Mesangial cell (primary cell): ENCODE results near the gene KRTAP6-1. TPM values are rescaled to one million over a fixed set of nuclear protein-coding genes. Genes with fewer than 3 reads are reported as not detected.

Experiments
- total RNA-seq: library from RNA; depleted of rRNA; stranded (reverse); fragments of >200 nt; gene quantifications from 2 replicates; pipeline ENCODE4 v1.2.3, GENCODE V29; 2015

The KRTAP6-1 gene, protein sequence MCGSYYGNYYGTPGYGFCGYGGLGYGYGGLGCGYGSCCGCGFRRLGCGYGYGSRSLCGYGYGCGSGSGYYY
- not detected in 2 replicates for total RNA-seq

DNA sequence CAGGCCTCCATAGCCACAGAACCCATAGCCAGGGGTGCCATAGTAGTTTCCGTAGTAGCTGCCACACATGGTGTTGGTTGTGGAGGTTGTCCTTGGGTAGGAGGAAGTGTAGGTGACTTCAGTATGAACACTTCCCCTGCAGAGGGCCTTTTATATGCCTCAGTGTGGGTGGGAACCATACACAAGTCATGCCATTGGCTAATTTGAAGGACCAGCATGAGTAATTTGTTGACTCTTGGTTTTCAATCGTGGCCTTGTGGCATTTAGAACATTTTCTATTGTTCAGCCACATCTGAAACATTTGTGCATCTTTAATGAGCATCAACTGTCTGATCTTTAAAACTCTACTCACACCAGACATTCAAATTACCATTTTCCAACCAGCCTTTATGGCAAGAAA, at the start of gene KRTAP6-1:
KRTAP6-1 (minus strand) TSS at position 95 of the 400 bp plus-strand sequence; CDS start at position 69, 26 bp downstream.

DNA sequence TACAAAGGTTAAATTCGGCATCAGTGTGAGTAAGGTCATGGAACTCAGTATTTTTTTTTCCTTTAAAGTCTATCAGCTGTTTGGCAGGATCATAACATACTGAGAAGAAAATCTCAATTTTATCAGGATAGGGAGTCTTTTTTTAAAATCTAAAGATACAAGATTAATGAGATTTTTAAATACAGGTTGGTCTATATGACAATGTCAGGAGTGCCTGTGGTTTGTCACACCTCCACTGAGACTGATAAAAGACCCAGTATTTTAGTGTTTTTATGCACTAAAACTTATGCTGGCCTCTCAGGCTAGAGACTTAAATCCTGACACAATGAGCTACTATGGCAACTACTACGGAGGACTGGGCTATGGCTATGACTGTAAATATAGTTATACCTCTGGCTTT, 28.8 kb upstream of the KRTAP6-1 start, which contains the start of gene KRTAP20-3:
KRTAP20-3 (plus strand) TSS at position 301 of the 400 bp plus-strand sequence.

GRCh38 chr21:30634906-30635305, 21.2 kb upstream of the KRTAP6-1 start, which contains the start of gene KRTAP20-2:
KRTAP20-2 (plus strand) TSS chr21:30635206; CDS start chr21:30635264, 58 bp downstream.

GRCh38 chr21:30620522-30620921, 6.8 kb upstream of the KRTAP6-1 start, which contains the start of gene KRTAP20-4:
KRTAP20-4 (plus strand) TSS chr21:30620627.

DNA sequence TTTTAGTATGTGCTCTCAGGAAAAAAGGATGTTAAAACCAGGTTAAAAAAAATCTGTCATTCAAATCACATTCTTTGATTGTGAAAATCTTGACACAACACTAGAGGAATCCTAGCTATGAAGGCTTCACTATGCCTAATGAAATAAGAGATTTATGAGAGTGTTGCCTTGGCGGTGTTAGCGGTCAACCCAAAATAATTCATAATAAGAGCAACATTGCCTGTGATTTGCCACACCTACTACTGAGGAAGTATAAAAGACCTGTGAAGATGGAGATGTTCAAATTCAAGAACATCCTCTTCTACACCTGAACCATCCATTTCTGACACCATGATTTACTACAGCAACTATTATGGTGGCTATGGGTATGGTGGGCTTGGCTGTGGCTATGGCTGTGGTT, 2.4 kb upstream of the KRTAP6-1 start, which contains the start of gene KRTAP20-1:
KRTAP20-1 (plus strand) TSS at position 301 of the 400 bp plus-strand sequence; CDS start at position 331, 30 bp downstream.

DNA sequence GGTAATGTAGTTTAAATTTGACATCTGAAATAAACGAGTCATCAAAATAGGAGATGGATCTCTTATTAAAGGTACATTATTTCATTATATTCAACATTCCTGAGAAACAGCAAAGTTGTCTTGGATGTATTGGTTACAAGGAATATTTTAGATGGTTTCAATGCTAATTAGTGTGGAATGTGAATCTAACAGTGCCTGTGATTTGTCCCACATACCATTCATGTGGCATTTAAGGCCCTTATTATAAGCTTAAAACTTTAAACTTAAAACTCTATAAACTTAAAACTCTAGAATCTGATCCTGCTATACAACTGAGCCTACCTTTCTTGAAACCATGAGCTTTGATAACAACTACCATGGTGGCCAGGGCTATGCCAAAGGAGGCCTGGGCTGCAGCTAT, 12.9 kb downstream of the KRTAP6-1 start, which contains the start of gene KRTAP22-1:
KRTAP22-1 (plus strand) TSS at position 301 of the 400 bp plus-strand sequence.

DNA sequence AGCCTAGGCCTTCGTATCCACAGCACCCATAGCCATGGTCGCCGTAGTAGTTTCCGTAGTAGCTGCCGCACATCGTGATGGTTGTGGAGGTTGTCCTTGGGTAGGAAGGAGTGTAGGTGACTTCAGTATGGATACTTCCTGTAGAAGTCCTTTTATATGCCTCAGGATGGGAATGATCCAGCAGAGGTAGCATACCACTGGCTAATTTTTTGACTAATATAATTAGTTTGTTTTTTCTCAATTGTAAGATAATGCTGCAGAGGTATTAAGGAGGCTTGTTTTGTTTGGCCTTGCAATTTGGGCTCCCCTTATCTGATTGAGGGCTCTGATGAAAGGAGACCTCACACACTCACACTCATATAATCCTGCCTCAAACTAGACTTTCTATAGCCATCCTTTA, 14.9 kb downstream of the KRTAP6-1 start, which contains the start of gene KRTAP6-2:
KRTAP6-2 (minus strand) TSS at position 101 of the 400 bp plus-strand sequence; CDS start at position 73, 28 bp downstream.

DNA sequence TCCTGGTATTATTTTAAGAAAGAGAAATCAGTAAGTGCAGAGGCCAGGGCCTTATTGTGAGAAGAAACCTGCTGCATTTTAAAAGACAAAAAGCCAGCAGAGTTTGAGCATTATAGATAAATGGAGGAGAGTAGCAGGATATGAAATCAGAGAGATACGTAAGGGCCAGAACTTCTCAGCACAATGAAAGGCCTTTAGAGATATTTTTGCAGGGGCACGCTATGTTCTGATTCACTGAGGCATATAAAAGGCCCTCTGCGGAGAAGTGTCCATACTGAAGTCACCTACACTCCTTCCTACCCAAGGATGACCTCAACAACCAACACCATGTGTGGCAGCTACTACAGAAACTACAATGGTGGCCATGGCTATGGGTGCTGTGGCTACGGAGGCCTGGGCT, 21.6 kb downstream of the KRTAP6-1 start, which contains the start of gene KRTAP6-3:
KRTAP6-3 (plus strand) TSS at position 301 of the 400 bp plus-strand sequence; CDS start at position 307, 6 bp downstream.

DNA sequence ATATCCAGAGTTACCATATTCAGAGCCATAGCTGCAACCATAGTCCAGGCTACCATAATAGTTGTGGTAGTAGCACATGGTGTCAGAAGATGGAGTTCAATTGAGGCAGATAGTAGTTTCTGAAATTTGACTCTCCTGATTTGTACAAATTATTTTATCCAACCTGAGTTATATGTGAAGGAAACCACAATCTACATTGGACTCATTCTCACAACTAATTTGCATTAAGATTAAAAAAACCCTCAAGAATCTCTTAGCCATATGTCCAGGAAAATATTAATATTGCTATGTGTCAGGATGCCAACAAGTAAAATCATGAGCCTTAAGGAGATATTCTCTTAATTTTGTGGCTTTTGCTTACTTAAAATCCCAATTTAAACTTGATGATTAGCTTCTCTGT, 23.4 kb downstream of the KRTAP6-1 start, which contains the start of gene KRTAP22-2:
KRTAP22-2 (minus strand) TSS at position 101 of the 400 bp plus-strand sequence.

Other genes starting within 250 kb of the KRTAP6-1 start
- gene KRTAP13-2, start 241.7 kb downstream of the KRTAP6-1 start, total RNA-seq = not detected in 2 replicates
- not detected in 2 replicates for gene KRTAP13-1, start 217.9 kb downstream of the KRTAP6-1 start, total RNA-seq
- gene KRTAP13-3, start 188.0 kb downstream of the KRTAP6-1 start, total RNA-seq = not detected in 2 replicates
- not detected in 2 replicates for gene KRTAP13-4, start 183.7 kb downstream of the KRTAP6-1 start, total RNA-seq
- gene KRTAP15-1, start 173.7 kb downstream of the KRTAP6-1 start, total RNA-seq = not detected in 2 replicates
- gene KRTAP19-1, start 133.6 kb downstream of the KRTAP6-1 start, total RNA-seq = not detected in 2 replicates
- gene KRTAP19-2, start 126.5 kb downstream of the KRTAP6-1 start, total RNA-seq = not detected in 2 replicates
- gene KRTAP19-3, start 121.9 kb downstream of the KRTAP6-1 start, total RNA-seq = not detected in 2 replicates
- not detected in 2 replicates for gene KRTAP19-4, start 116.8 kb downstream of the KRTAP6-1 start, total RNA-seq
- not detected in 2 replicates for gene KRTAP19-5, start 111.8 kb downstream of the KRTAP6-1 start, total RNA-seq
- not detected in 2 replicates for gene KRTAP19-6, start 72.1 kb downstream of the KRTAP6-1 start, total RNA-seq
- not detected in 2 replicates for gene KRTAP19-7, start 52.6 kb downstream of the KRTAP6-1 start, total RNA-seq
- gene KRTAP22-2, start 23.5 kb downstream of the KRTAP6-1 start, total RNA-seq = not detected in 2 replicates
- not detected in 2 replicates for gene KRTAP6-3, start 21.5 kb downstream of the KRTAP6-1 start, total RNA-seq
- gene KRTAP6-2, start 15.0 kb downstream of the KRTAP6-1 start, total RNA-seq = not detected in 2 replicates
- not detected in 2 replicates for gene KRTAP22-1, start 12.8 kb downstream of the KRTAP6-1 start, total RNA-seq
- gene KRTAP20-1, start 2.5 kb upstream of the KRTAP6-1 start, total RNA-seq = not detected in 2 replicates
- gene KRTAP20-4, start 6.7 kb upstream of the KRTAP6-1 start, total RNA-seq = not detected in 2 replicates
- not detected in 2 replicates for gene KRTAP20-2, start 21.3 kb upstream of the KRTAP6-1 start, total RNA-seq
- not detected in 2 replicates for gene KRTAP20-3, start 28.9 kb upstream of the KRTAP6-1 start, total RNA-seq
- not detected in 2 replicates for gene KRTAP21-3, start 104.8 kb upstream of the KRTAP6-1 start, total RNA-seq
- not detected in 2 replicates for gene KRTAP21-2, start 133.3 kb upstream of the KRTAP6-1 start, total RNA-seq
- not detected in 2 replicates for gene KRTAP21-1, start 141.5 kb upstream of the KRTAP6-1 start, total RNA-seq
- not detected in 2 replicates for gene KRTAP8-1, start 199.3 kb upstream of the KRTAP6-1 start, total RNA-seq
- gene KRTAP7-1, start 215.8 kb upstream of the KRTAP6-1 start, total RNA-seq = not detected in 2 replicates